Measurements from ENCODE around the gene EVPL. TPM values are rescaled to one million over a fixed set of nuclear protein-coding genes. Genes with fewer than 3 reads are reported as not detected.
"Not testable (repeated sequence)": the region's sequence is repeated elsewhere in the genome, so short reads cannot be mapped to it uniquely, and the experiment has no call there.

Gene EVPL
- polyA plus RNA-seq, 3 donors, result not detected

GRCh38 chr17:76042868-76043267 lies 15.8 kb upstream of the EVPL start:
- H3K4me3 Mint-ChIP-seq; H3K27ac Mint-ChIP-seq; H3K9me3 Mint-ChIP-seq; H3K4me1 Mint-ChIP-seq; H4K20me1 ChIP-seq (ENCODE audit: insufficient read depth, low read length); intact Hi-C loops (cut with micrococcal nuclease); H2AFZ ChIP-seq (ENCODE audit: insufficient read depth, low read depth, low read length, poor library complexity, severe bottlenecking); H3K4me2 ChIP-seq (replicated peaks; ENCODE audit: extremely low read depth, low read length, poor library complexity, severe bottlenecking); H3K4me1 ChIP-seq (ENCODE audit: control insufficient read depth in 1 of 2, insufficient read depth in 2 of 2, low read length in 2 of 2); H3K9me3 ChIP-seq (replicated peaks in 1 of 2; ENCODE audit: control insufficient read depth in 1 of 2, insufficient read depth in 1 of 2, low read length in 2 of 2); H3K27ac ChIP-seq (ENCODE audit: low read depth in 1 of 2, low read length in 2 of 2); H3K27me3 ChIP-seq (ENCODE audit: control insufficient read depth in 2 of 2, insufficient read depth in 2 of 2, low read length in 2 of 2); H3K27me3 Mint-ChIP-seq (ENCODE audit: low read depth in 3 of 3); H3K79me2 ChIP-seq (ENCODE audit: insufficient read depth, low read length); H3K4me3 ChIP-seq (replicated peaks in 1 of 3; ENCODE audit: low read depth in 2 of 3, low read length in 3 of 3); H3K9ac ChIP-seq (ENCODE audit: insufficient read depth, low read length, poor library complexity, severe bottlenecking); DNase-seq: not testable (repeated sequence)
- H3K36me3 ChIP-seq (replicated peaks in 1 of 2; ENCODE audit: control insufficient read depth in 1 of 2, insufficient read depth in 2 of 2, low read length in 2 of 2), result peaks cover 85 to 99% of the 10 kb centered on the region in 2 donors
- 100% methylated on average over 2 of the region's 3 CpGs for WGBS (ENCODE audit: insufficient coverage)
- H3K36me3 Mint-ChIP-seq, result peaks cover 79 to 99% of the 10 kb centered on the region in 2 donors

GRCh38 chr17:76040376-76040775 lies 13.3 kb upstream of the EVPL start:
- Histone ChIP-seq H3K9me3 (replicated peaks in 1 of 2; ENCODE audit: control insufficient read depth in 1 of 2, insufficient read depth in 1 of 2, low read length in 2 of 2) (no peaks in the 10 kb centered on the region), H3K79me2 (ENCODE audit: insufficient read depth, low read length) (no peaks in the 10 kb centered on the region), H3K27ac (ENCODE audit: low read depth in 1 of 2, low read length in 2 of 2) (no peak overlapping the region), H3K4me1 (ENCODE audit: control insufficient read depth in 1 of 2, insufficient read depth in 2 of 2, low read length in 2 of 2) (no peaks in the 10 kb centered on the region), H3K9ac (ENCODE audit: insufficient read depth, low read length, poor library complexity, severe bottlenecking) (no peak overlapping the region), H3K4me3 (replicated peaks in 1 of 3; ENCODE audit: low read depth in 2 of 3, low read length in 3 of 3) (no peak overlapping the region), H3K36me3 (replicated peaks in 1 of 2; ENCODE audit: control insufficient read depth in 1 of 2, insufficient read depth in 2 of 2, low read length in 2 of 2) (peaks cover 65 to 78% of the 10 kb centered on the region in 2 donors), H3K27me3 (ENCODE audit: control insufficient read depth in 2 of 2, insufficient read depth in 2 of 2, low read length in 2 of 2) (no peaks in the 10 kb centered on the region), H2AFZ (ENCODE audit: insufficient read depth, low read depth, low read length, poor library complexity, severe bottlenecking) (no peak overlapping the region), H3K4me2 (replicated peaks; ENCODE audit: extremely low read depth, low read length, poor library complexity, severe bottlenecking) (no peak overlapping the region), H4K20me1 (ENCODE audit: insufficient read depth, low read length) (no peaks in the 10 kb centered on the region)
- no peaks in the 10 kb centered on the region for H3K4me1 Mint-ChIP-seq
- no CpG with 5 or more reads among the region's 6 CpGs for WGBS (ENCODE audit: insufficient coverage)
- no peaks in the 10 kb centered on the region for H3K27me3 Mint-ChIP-seq (ENCODE audit: low read depth in 3 of 3)
- peak overlapping the region in 1 of 7 donors; percentile 70 for H3K27ac Mint-ChIP-seq
- H3K4me3 Mint-ChIP-seq, result no peak overlapping the region
- intact Hi-C loops (cut with micrococcal nuclease), result no loop called here
- peaks cover 69 to 83% of the 10 kb centered on the region in 2 donors for H3K36me3 Mint-ChIP-seq
- H3K9me3 Mint-ChIP-seq, result peaks cover 0 to under 1% (median 0%) of the 10 kb centered on the region in 7 donors
- no peak for TF ChIP-seq CTCF (IDR thresholded peaks at IDR 0.05)
- no peak for DNase-seq

Measured in CD14-positive monocyte (primary cell).